SKM-1 (cell line): ENCODE data around the gene ANTXRL.
"Not testable (repeated sequence)": the region's sequence is repeated elsewhere in the genome, so short reads cannot be mapped to it uniquely, and the experiment has no call there.

Experiments
- DNase-seq: peaks from one replicate; lab custom pipeline; 2025; ENCODE audit not compliant: unreplicated experiment; lab: John Stamatoyannopoulos, UW

ANTXRL gene

DNA sequence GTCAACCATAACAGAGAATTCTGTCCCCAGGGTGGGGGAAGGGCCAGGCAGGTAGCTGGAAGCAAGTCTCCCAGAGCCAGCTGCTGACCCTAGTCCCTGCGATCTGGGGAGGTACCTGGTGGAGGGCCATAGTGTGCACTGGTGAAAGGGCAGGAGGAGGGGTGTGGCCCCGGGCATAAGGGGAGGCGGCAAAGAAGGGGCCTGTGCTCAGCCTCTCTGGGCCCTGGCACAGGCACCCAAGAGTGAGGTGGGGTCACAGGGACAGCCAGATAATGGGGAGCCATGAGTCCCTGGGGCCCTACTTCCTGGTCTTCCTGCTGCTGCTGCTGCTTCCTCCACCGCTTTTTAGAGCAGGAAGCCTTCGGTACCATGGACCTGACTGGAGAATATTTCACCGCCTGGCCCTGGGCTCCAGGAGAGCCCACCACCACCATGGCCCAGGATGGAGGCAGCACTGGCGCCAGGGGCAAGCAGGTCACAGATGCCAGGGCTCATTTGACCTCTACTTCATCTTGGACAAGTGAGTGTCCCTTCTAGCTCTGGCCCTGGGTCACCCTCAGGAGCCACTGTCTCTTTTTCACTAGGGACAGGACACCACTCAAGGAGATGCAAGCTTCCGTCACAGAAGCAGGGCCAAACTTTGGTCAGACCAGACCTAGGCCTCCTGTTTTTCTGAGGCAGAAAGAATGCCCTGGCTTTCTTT, at the start of gene ANTXRL:
ANTXRL (plus strand) TSS at position 7 of the 703 bp plus-strand sequence; CDS start at position 273, 266 bp downstream.
- DNase-seq = no peak

DNA sequence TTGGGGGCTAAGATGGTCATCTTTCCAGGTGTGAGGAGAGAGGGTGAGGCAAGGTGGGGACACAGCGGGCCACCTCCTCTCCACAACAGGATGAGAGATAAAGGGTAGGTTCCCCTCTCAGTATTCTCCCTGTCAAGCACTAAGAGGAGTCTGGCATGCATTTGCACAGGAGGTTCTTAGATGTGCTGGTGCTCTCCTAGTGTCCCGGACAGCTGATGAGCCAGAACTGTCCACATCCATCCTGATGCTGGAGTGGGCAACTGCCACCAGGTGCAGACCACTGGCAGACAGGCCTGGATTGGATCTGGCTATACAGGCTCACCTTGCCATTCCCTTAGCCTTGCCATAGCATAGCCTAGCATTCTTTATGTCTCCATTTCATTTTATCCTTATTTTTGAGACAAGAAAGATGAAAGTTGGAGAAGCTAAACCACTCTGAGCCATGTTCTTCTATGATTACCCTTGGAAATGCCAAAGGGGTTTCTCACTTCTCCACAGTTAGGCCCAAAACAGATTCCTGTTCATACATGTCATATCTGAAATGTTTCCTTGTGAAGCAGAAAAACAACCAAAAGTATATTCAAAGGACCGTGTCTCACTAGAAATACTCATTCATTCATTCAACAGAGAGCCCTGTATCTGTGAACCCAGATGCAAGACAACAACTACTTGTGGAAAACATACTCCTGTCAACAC, 48.8 kb upstream of the ANTXRL start:
- no peak for DNase-seq

DNA sequence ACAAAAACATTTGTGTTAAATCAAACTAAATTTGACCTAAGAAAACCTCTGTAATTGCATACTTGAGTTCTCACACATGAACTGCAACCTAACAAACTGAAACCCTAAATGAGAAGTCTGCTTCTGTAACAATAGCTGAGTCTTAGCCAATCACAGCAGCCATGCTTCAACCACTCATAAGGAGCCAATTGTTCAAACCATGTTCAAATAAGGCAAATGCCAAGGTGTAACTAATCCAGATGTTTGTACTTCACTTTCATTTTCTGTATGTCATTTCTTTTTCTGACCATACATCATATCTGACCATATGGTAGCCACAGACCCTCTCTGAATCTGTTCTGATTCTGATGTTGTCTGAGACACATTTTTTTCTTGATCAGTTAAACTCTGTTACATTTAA, 47.5 kb upstream of the ANTXRL start:
- no peak for DNase-seq

DNA sequence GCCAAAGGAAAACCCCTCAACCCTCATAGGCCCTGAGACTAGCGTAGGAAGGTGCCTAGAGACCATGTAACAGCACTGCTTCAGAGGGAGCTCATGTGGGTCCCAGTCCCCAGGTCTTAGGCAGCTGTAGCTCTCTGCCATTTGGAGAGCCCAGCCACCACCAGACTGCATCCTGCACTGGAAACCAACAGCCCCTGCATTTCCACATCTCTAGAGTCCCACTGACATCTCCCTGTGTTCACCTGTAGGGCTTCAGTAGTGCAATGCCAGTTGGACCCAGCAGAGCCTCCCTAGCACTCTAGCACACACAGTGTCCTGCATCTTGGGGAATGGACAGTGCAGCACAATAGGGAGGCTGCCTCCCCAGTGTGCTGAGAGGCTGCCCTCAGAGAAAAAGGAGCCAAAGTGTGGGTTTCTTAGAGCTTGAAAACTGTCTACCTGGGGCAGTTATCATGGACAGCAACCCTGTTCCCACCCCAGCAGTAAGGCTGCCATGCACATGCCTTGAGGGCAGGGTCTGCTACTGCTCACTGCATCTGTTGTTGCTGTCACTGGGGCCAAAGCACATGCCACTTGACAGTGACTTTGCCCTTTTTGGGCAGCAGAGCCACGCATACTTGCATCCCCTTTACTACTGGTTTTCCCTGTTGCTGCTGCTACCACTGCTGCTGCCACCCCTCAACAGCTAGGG, 46.7 kb upstream of the ANTXRL start:
- DNase-seq = no peak

DNA sequence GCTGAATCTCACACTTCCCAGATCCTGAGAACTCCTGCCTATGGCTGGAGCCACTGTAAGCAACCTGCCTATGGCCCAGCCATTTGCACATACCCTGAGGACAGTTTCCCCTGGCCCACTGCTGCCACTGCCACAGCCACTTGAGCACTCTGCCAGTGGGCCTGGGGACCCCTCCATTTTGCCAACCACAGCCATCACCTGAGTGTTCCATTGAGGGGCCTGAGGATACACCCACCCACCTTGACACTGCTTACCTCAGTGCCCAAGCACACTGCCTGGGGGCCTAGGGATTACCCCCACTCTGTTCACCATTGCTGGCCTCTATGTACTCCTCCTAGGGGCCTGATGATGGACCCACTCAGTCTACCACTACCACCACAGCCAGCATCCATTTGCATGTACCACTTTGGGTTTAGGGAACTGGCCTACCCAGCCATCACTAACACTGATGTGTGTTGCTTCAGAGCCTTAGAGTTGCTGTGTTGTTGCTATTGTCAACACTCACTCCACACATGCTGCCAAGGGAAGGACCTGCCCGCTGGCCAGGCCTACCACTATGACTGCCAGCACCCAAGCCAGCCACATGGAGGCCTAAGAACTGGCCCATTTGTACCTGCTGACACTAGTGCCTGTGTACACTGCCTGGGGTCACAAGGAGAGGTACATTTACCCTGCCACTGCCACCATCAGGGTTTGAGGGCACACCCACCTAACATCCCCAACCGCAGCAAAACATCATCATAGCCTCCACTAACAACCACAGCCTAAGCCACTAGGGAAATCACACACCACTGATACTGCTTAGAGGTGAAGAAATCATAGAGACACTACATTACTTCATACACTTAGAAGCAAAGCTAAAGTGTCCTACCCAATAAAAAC, 45.9 kb upstream of the ANTXRL start:
- no peak for DNase-seq

DNA sequence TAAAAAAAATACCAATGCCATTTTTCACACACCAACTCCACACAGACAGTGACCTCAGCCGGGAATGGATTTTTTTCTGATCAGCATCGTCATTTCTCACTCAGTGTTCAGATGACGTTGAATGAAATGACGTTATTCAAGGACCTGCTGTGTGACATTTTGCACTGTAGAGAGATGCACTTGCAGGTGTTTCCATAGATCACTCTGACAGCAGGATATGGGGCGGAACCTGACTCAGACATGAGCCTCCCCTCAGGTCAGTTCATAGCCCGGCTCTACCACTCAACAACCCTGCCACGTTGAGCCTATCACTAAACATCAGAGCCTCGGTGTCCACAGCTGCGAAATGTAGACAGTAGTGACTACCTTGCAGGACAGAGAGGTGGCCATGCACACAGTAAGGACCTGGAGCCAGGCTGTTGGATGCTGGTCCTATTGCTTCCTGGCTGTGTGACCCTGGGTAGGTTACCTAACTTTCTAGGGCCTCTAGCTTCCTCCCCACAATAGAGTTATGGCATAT, 41.4 kb upstream of the ANTXRL start:
- no peak for DNase-seq

DNA sequence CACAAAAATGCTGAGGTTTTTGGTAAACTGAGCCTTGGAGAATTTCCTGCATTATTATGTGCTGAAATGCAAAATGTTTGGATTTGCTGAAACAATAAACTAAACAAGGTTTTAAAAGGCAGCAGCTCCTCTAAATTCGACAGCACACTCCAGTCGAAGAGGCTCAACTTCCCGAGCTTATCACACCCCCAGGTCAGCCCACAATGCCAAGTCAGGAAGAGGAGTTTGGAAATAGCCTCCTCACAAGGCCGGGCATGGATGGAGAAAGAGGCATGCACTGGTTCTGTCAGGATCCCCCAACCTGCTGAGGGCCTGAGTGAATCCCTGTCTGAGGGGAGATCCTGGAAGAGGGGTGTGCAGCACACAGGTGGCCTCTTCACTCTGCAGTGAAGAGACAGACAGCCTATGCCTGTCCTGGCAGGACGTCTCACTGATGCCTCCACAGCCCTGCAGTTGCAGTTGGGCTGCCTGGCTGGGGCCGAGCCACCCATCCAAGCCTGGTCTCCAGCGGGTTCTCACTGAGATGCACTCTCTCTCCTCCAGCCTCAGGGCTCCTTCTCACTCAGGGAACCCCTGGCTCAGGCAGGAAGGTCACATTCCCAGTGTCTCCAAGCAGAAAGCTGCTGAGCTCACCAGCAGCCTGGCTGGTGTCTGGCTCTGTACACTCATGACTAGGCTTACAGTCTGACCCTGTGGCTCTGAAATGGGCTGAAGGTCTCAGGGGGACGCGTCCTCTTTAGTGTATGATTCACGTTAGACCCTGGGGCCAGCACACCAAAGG, 40.2 kb upstream of the ANTXRL start:
- DNase-seq = not testable (repeated sequence)

DNA sequence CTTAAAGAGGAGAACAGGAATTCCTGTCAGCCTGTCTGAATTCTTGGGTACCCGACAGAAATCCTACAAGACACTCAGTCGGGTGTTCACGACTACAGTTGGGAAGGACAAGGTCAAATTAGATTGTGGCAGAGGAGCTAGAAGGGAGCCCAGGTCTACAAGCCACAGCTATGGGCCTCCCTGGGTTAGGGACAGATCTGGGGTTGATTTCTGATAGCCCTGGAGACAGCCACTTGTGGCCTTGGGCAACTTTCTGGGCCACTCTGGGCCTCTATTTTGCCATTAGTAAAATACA, 39.7 kb upstream of the ANTXRL start:
- no peak for DNase-seq

DNA sequence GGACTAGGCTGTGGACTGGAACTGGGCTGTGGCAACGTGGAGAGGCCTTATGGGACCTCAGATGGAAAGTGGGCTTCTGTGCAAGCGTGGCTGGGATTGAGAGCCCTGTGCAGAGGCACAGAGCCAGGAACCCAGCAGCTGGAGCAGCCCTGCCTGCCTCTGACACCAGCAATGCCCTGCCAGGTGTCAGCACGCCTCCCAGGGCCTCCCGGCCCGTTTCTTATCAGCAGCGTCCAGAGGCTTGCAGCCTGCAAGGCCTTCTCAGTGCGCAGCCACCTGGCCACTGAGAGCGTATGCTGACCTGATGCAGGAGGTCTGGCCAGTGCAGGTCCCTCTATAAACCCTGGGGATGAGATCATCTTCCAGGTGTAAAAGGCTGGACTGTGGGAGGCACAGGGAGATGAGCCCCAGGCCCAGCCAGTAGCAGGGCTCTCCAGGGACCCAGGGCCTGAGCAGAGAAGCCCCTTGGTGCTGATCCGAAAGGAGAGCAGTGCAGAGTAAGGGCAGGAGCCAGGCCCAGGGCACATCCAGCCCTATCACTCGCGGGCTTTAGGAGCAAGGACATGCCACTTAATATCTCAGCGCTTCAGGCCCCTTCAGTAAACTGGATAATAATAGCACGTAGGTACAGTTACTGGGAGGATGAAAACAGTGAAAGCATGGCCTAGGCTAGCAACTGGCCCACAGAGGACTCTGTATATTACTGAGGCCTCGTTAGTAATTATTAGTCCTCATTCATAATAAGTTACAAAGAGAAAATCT, 38.8 kb upstream of the ANTXRL start:
- no peak for DNase-seq

DNA sequence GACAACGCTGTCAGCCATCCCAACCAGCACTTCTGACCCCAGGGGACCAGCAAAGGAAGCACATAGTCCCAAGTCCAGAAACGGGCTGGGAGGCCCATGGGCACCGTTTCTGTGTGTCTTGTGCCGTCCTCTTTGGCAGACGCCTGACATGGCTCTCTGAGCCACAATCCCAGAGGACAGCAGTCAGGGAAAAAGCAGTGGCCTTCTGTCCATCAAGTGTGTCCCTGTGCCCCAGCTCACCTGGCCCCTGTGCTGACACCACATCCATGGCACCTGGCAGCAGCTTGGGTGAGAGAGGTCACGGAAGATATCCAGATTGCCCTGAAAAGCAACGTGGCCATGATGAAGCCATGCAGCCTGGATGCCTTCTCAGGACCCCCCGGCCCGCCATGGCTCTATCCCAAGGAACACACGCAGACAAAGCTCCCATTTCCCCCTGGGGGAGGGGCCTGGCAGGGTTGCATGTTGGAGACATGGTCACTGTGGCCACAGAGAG, 38.1 kb upstream of the ANTXRL start:
- no peak for DNase-seq

DNA sequence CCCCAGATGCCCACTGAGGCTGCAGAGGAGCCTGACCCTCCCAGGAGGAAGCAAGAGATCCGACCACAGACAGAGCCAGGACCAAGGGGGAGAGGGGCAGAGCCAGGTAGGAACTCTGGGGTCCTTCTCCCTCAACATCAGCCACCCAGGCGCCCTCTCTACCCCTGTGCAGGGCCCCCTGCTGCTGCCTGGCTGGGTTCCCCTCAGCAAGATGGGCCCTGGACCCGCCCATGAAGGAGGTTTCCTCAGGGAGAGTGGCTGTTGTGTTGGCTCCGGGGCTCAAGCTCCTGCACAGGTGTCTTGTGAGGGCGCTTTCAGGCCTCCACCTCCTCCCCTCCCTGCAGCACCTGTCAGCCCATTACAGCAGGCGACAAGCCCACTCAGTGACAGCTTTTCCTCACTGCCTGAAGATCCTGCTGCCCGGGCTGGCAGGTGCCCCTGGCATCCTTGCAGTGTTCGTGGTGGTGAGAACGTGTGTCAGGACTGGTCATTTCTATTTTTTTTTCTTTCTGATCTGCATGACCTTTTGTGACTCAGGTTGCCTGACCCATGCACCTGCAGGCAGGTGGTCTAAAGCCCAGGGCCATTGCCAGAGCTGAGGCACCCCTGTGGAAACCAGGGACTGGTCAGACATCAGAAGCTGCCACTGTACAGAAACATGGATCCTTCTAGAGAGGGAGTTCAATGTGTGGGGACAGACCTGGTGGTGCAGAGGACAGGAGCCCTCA, 37.0 kb upstream of the ANTXRL start:
- not testable (repeated sequence) for DNase-seq

DNA sequence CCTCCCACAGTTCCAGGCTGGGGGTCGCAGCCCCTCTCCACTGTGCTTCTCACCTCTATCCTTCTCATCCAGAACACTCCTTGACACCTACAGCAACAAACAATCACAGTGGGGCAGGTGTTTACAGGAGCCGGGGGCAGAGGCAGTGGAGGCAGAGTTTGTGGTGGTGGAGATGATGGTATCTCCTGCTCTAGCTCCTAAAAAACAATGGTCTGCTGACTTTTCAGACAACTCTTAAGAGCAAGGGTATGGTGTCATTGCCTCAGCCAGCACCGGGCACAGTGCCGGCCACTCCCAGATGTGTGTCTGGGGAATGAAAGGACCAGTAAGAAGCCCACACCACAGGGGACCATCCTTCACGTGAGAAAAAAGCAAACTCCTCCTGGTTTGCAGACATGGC, 36.3 kb upstream of the ANTXRL start:
- DNase-seq = no peak

DNA sequence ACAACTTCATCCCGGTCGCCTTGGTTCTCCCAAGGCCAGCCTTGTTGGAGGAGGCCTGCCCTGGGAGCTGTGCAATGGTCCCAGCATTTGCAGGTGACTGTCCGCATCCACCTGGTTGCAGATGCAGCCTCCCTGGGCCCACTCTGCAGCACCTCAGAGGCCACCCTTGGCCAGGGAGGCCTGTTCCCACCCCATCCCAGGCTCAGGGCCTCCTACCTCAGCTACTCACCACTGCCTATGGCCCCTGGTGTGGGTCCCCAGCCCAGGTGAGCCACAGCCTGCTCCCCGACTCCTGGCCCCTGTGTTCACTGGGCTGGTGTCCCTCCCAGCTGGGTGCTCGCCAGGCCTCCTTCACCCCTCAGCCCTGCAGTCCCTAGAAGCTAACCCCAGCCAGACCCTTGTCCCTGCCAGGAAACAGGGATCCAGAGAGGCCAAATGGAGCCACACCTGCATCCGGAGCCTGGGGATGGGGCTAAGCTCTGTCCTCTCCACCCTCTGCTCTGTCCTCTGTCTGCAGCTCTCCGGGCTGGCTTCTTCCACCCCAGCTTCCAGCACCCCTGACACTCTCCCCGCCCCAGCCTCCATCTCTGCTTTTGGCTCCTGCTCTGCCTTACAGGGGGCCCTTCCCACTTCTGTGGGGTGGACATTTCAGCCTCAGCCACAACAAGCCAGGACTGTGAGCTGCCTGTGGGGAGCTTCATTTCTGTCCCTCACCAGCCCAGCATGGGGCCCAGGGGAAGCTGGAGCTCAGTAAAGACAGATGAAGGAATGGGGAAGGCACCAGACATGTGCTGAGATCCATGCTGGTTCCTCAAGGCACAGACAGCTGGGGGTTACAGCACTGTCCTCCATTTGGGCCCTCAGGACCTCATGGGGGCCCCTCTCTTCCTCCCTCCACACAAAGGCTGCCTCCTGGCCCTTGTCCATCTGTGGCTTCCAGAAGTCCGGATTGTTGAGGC, 35.6 kb upstream of the ANTXRL start:
- no peak for DNase-seq

DNA sequence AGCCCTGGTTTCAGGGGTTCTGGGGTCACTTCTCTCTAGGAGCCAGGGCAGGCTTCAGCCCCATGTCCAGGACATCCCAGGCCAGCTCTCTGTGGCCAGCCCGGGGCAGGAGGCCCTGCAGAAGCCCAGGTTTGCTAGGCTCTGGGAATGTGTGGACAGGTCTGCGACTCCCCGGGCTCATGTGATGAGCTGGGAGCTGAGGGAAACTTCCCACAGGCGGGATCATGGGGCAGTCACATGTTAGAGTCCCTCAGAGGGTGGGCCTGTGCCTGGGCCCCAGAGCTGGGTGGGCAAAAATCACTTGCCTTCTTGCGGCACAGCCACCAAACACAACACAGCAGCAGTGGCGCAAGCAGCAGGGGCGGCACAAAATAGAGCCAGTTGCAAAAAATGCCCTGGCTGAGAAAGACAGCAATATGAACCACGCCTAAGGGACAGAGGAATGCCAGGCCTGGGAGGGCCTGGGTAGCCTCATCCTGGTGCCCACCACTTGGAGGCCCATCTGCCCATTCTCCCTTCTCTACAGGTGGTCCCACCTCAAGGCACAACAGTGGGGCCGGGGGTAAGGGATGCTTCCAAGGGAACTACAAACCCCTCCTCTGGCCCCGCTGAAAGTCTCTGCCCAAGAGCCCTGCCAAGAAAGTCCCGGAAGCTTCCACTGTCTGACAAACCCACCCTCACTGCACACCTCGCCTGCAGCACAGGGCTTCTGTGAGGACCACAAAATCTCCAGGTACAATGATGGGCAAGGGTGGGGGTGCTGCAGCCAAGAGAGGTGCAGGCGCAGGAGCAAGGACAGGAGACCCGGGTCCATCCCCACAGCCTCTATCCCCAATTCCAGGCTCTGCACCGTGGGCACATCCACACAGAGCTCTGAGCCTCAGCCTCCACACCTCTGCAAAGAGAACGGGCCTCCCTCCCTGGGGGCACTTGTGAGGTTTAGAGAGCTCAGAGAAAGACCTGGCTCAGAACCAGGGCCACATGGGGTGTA, 34.6 kb upstream of the ANTXRL start:
- DNase-seq = no peak

DNA sequence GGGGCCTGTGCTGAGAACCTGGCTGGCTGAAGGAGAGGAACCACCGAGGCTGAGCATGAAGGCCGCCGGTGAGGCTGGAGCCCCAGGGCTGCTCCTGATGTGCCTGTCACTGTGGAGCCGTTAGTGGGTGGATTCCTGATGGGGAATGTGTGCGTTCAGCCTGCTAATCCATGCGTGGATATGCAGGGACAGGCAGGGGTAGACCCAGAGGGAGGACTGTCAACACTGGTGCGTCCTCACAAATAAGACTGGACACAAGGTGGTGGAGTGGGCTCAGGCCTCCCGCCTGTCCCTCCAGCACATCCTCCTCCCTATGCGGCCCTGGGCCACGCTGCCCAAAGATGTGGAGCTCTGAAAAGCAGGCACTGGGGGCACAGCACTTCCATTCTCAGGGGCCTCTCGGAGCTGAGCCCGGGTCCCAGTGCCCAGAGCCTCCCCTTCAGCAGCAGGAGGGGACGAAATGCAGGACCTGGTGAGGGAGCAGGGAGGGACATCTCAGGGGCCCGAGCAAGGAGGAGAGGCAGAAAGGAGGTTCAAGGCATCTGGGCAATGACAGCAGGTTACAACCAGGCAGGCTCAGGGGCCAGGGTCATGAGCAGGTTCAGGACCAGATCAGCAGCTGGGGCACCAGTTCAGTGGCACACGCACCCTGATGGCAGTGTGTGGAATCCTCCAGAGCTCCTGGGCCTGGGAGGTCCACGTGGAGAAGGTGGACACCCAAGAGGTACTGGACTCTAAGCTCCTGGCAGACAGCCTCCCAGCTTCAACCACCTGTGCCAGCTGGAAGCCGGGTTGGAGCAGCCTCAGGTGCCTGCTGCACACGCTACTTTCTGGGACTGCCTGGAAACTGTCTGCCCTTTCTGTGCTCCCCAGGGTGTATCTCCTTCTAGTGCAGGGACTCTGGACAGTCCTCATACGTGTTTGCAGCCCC, 33.5 kb upstream of the ANTXRL start:
- DNase-seq = no peak
